ENCODE results near the gene LRRC42. TPM values are rescaled to one million over a fixed set of nuclear protein-coding genes. Genes with fewer than 3 reads are reported as not detected.

LRRC42 gene
- total RNA-seq, 2 donors from 2014 or later, result 46.0 to 55.1 TPM

DNA sequence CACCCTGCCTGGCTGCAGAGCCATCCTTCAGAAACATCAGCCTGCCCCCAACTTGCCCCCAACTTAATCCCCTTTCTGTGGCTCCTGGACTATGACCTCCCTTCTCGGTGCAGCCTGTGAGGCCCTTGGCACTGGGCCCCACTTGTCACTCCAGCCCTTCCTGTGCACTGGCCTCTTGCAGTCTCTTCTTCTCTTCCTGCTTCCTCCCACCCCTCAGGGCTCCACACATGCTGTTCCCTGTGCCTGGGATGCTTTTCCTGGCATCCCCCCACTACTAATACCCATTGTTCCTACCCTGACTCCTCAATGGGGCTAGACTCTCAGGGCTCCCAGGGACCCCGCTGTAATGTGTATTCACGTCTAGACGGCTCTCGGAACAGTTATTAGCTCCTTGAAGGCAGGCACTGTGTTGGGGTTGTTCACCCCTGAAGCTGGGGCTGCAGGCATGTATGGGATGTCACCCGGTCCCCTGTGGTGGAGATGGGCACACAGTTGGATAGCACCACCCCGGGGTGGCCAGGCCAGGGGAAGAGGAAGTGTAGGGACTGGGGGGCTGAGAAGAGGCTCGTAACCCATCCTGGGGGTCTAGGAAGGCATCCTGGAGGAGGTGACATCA is 67.4 kb downstream of the LRRC42 start:
- 95 to 96% methylated on average over 5 to 8 of the region's 8 CpGs for whole genome bisulfite sequencing, 2 experiments (ENCODE audit: insufficient coverage in 1 of 2, insufficient read length in 1 of 2)
- Histone ChIP-seq H3K36me3 (ENCODE audit: control insufficient read depth, insufficient read depth, low read length) (no peaks in the 10 kb centered on the region), H3K9ac (ENCODE audit: extremely low read depth, low read length, poor library complexity, severe bottlenecking) (no peak overlapping the region), H3K27me3 (ENCODE audit: control insufficient read depth, insufficient read depth, low read length, poor library complexity, severe bottlenecking) (peaks cover 5% of the 10 kb centered on the region), H3K27ac (ENCODE audit: low read depth, low read length) (no peak overlapping the region), H3K4me1 (ENCODE audit: control insufficient read depth, insufficient read depth, low read length) (no peaks in the 10 kb centered on the region), H3K4me3 (ENCODE audit: low read length) (no peak overlapping the region), H3K9me3 (ENCODE audit: control insufficient read depth, low read length) (no peaks in the 10 kb centered on the region)
- Mint-ChIP-seq H3K4me1 (peaks cover 14% of the 10 kb centered on the region), H3K27ac (no peak overlapping the region), H3K9me3 (no peaks in the 10 kb centered on the region), H3K4me3 (no peak overlapping the region), H3K27me3 (ENCODE audit: insufficient read depth) (peaks cover 4% of the 10 kb centered on the region), H3K36me3 (ENCODE audit: low read depth) (no peaks in the 10 kb centered on the region)
- TF ChIP-seq, protein P1, sequence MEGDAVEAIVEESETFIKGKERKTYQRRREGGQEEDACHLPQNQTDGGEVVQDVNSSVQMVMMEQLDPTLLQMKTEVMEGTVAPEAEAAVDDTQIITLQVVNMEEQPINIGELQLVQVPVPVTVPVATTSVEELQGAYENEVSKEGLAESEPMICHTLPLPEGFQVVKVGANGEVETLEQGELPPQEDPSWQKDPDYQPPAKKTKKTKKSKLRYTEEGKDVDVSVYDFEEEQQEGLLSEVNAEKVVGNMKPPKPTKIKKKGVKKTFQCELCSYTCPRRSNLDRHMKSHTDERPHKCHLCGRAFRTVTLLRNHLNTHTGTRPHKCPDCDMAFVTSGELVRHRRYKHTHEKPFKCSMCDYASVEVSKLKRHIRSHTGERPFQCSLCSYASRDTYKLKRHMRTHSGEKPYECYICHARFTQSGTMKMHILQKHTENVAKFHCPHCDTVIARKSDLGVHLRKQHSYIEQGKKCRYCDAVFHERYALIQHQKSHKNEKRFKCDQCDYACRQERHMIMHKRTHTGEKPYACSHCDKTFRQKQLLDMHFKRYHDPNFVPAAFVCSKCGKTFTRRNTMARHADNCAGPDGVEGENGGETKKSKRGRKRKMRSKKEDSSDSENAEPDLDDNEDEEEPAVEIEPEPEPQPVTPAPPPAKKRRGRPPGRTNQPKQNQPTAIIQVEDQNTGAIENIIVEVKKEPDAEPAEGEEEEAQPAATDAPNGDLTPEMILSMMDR (conservative IDR thresholded peaks at IDR 0.05), result no peak
- DNase-seq, result peak; percentile 54

GRCh38 chr1:54014009-54014629 is 68.0 kb downstream of the LRRC42 start:
- no peak overlapping the region for H3K9ac ChIP-seq (ENCODE audit: extremely low read depth, low read length, poor library complexity, severe bottlenecking)
- no peaks in the 10 kb centered on the region for H3K4me1 ChIP-seq (ENCODE audit: control insufficient read depth, insufficient read depth, low read length)
- H3K27me3 ChIP-seq (ENCODE audit: control insufficient read depth, insufficient read depth, low read length, poor library complexity, severe bottlenecking), result peaks cover 5% of the 10 kb centered on the region
- Mint-ChIP-seq H3K36me3 (ENCODE audit: low read depth) (no peaks in the 10 kb centered on the region), H3K9me3 (no peaks in the 10 kb centered on the region), H3K27ac (no peak overlapping the region), H3K4me1 (peaks cover 14% of the 10 kb centered on the region), H3K4me3 (no peak overlapping the region), H3K27me3 (ENCODE audit: insufficient read depth) (peaks cover 4% of the 10 kb centered on the region)
- peak; percentile 60 for DNase-seq
- WGBS, 2 experiments (ENCODE audit: insufficient coverage in 1 of 2, insufficient read length in 1 of 2), result 83% methylated on average over 17 of the region's 17 CpGs; no CpG with 5 or more reads in 1 of the 2 experiments
- H3K27ac ChIP-seq (ENCODE audit: low read depth, low read length), result no peak overlapping the region
- TF ChIP-seq, protein P1 (conservative IDR thresholded peaks at IDR 0.05), result no peak
- H3K36me3 ChIP-seq (ENCODE audit: control insufficient read depth, insufficient read depth, low read length), result no peaks in the 10 kb centered on the region
- H3K9me3 ChIP-seq (ENCODE audit: control insufficient read depth, low read length), result no peaks in the 10 kb centered on the region
- H3K4me3 ChIP-seq (ENCODE audit: low read length), result no peak overlapping the region

GRCh38 chr1:54016343-54017282 is 70.5 kb downstream of the LRRC42 start:
- H3K4me3 Mint-ChIP-seq, result no peak overlapping the region
- no peak overlapping the region for H3K4me3 ChIP-seq (ENCODE audit: low read length)
- peak overlapping the region; percentile 39 for H3K27ac Mint-ChIP-seq

More at GRCh38 chr1:54016343-54017282, 70.5 kb downstream of the LRRC42 start:
- Histone ChIP-seq H3K9me3 (ENCODE audit: control insufficient read depth, low read length) (no peaks in the 10 kb centered on the region), H3K4me1 (ENCODE audit: control insufficient read depth, insufficient read depth, low read length) (no peaks in the 10 kb centered on the region), H3K27me3 (ENCODE audit: control insufficient read depth, insufficient read depth, low read length, poor library complexity, severe bottlenecking) (peaks cover 5% of the 10 kb centered on the region), H3K27ac (ENCODE audit: low read depth, low read length) (no peak overlapping the region), H3K9ac (ENCODE audit: extremely low read depth, low read length, poor library complexity, severe bottlenecking) (no peak overlapping the region), H3K36me3 (ENCODE audit: control insufficient read depth, insufficient read depth, low read length) (no peaks in the 10 kb centered on the region)
- no peaks in the 10 kb centered on the region for H3K36me3 Mint-ChIP-seq (ENCODE audit: low read depth)
- H3K4me1 Mint-ChIP-seq, result peaks cover 18% of the 10 kb centered on the region
- peaks cover 2% of the 10 kb centered on the region for H3K27me3 Mint-ChIP-seq (ENCODE audit: insufficient read depth)
- 64 to 69% methylated on average over 7 to 8 of the region's 8 CpGs for WGBS, 2 experiments (ENCODE audit: insufficient coverage in 1 of 2, insufficient read length in 1 of 2)
- H3K9me3 Mint-ChIP-seq, result no peaks in the 10 kb centered on the region
- peak; percentile 77 for DNase-seq
- TF ChIP-seq, protein P1 (conservative IDR thresholded peaks at IDR 0.05), result no peak
